ENCODE results near the gene VEGFC. TPM values are rescaled to one million over a fixed set of nuclear protein-coding genes. Genes with fewer than 3 reads are reported as not detected.
A peak's percentile ranks its signal among the peaks of the same experiment; 100 is the strongest.

The VEGFC gene
- total RNA-seq, 1 donor from 2014 or later, result 11.1 TPM

GRCh38 chr4:176795441-176795840 is 2.7 kb upstream of the VEGFC start:
- Mint-ChIP-seq H3K9me3 (ENCODE audit: low read depth) (no peaks in the 10 kb centered on the region), H3K4me1 (ENCODE audit: low read depth) (peaks cover 26% of the 10 kb centered on the region), H3K27ac (ENCODE audit: unreplicated experiment) (no peak overlapping the region), H3K4me3 (ENCODE audit: unreplicated experiment) (no peak overlapping the region), H3K27me3 (ENCODE audit: low read depth) (no peaks in the 10 kb centered on the region), H3K36me3 (ENCODE audit: low read depth) (no peaks in the 10 kb centered on the region)
- TF ChIP-seq CTCF (IDR thresholded peaks at IDR 0.05), result no peak
- DNase-seq (ENCODE audit: low spot score), result no peak

GRCh38 chr4:176794651-176795050 is 1.9 kb upstream of the VEGFC start:
- Mint-ChIP-seq H3K4me3 (ENCODE audit: unreplicated experiment) (no peak overlapping the region), H3K27me3 (ENCODE audit: low read depth) (no peaks in the 10 kb centered on the region)

GRCh38 chr4:176794151-176794550 is 1.4 kb upstream of the VEGFC start:
- Mint-ChIP-seq H3K27ac (ENCODE audit: unreplicated experiment) (peak overlapping the region; percentile 74), H3K4me3 (ENCODE audit: unreplicated experiment) (no peak overlapping the region), H3K36me3 (ENCODE audit: low read depth) (no peaks in the 10 kb centered on the region), H3K27me3 (ENCODE audit: low read depth) (no peaks in the 10 kb centered on the region), H3K9me3 (ENCODE audit: low read depth) (no peaks in the 10 kb centered on the region), H3K4me1 (ENCODE audit: low read depth) (peaks cover 37% of the 10 kb centered on the region)
- no peak for TF ChIP-seq CTCF (IDR thresholded peaks at IDR 0.05)
- DNase-seq (ENCODE audit: low spot score), result no peak

More at GRCh38 chr4:176794651-176795050, 1.9 kb upstream of the VEGFC start:
- H3K9me3 Mint-ChIP-seq (ENCODE audit: low read depth), result no peaks in the 10 kb centered on the region
- no peak for DNase-seq (ENCODE audit: low spot score)
- no peak for TF ChIP-seq CTCF (IDR thresholded peaks at IDR 0.05)
- H3K27ac Mint-ChIP-seq (ENCODE audit: unreplicated experiment), result peak overlapping the region; percentile 14
- no peaks in the 10 kb centered on the region for H3K36me3 Mint-ChIP-seq (ENCODE audit: low read depth)
- H3K4me1 Mint-ChIP-seq (ENCODE audit: low read depth), result peaks cover 34% of the 10 kb centered on the region

GRCh38 chr4:176793060-176793605 is 411 bp upstream of the VEGFC start:
- H3K4me3 Mint-ChIP-seq (ENCODE audit: unreplicated experiment), result peak overlapping the region; percentile 78
- H3K4me1 Mint-ChIP-seq (ENCODE audit: low read depth), result peaks cover 40% of the 10 kb centered on the region
- no peaks in the 10 kb centered on the region for H3K9me3 Mint-ChIP-seq (ENCODE audit: low read depth)
- no peak for TF ChIP-seq CTCF (IDR thresholded peaks at IDR 0.05)
- peak overlapping the region; percentile 83 for H3K27ac Mint-ChIP-seq (ENCODE audit: unreplicated experiment)
- DNase-seq (ENCODE audit: low spot score), result peak; percentile 77
- no peaks in the 10 kb centered on the region for H3K27me3 Mint-ChIP-seq (ENCODE audit: low read depth)
- no peaks in the 10 kb centered on the region for H3K36me3 Mint-ChIP-seq (ENCODE audit: low read depth)

- no peaks in the 10 kb centered on the region for H3K36me3 Mint-ChIP-seq (ENCODE audit: low read depth)
- peak; percentile 17 for TF ChIP-seq CTCF (IDR thresholded peaks at IDR 0.05)
- DNase-seq (ENCODE audit: low spot score), result no peak
- H3K4me3 Mint-ChIP-seq (ENCODE audit: unreplicated experiment), result peak overlapping the region; percentile 85
- no peaks in the 10 kb centered on the region for H3K9me3 Mint-ChIP-seq (ENCODE audit: low read depth)
- peak overlapping the region; percentile 75 for H3K27ac Mint-ChIP-seq (ENCODE audit: unreplicated experiment)
- H3K4me1 Mint-ChIP-seq (ENCODE audit: low read depth), result peaks cover 42% of the 10 kb centered on the region
- H3K27me3 Mint-ChIP-seq (ENCODE audit: low read depth), result no peaks in the 10 kb centered on the region
Measured at GRCh38 chr4:176791591-176792325, 964 bp downstream of the VEGFC start.

Data from chondrocyte (in vitro differentiated cells).